Stimulated activated naive CD8-positive, alpha-beta T cell treated with anti-CD3 and anti-CD28 coated beads, Interleukin-15, amount 100 ng/mL, for 72 hours (primary cell): ENCODE results near the gene CHEK1.
A peak's percentile ranks its signal among the peaks of the same experiment; 100 is the strongest.

Source experiments
- ATAC-seq: fragments of 150-1000 bp; cut with Tn5 transposase; 2 replicates; pipeline ENCODE4 v1.10.0; 2021; ENCODE audit warnings: mild to moderate bottlenecking, moderate library complexity
- DNase-seq, 2 donors: peaks; one replicate each; pipeline ENCODE4 v3.0.0; 2021 to 2022
- H3K27ac Mint-ChIP-seq, 2 donors: one replicate each; pipeline ENCODE4 v1.8.0; 2022; ENCODE audit warnings: mild to moderate bottlenecking in 2 of 2, mixed read lengths in 2 of 2, moderate library complexity in 2 of 2
- H3K27me3 Mint-ChIP-seq: one replicate; pipeline ENCODE4 v1.8.0; 2022; ENCODE audit warnings: mixed read lengths
- H3K4me1 Mint-ChIP-seq: one replicate; pipeline ENCODE4 v1.8.0; 2022; ENCODE audit warnings: mild to moderate bottlenecking, mixed read lengths
- H3K4me3 Mint-ChIP-seq, 2 donors: one replicate each; pipeline ENCODE4 v1.8.0; 2022; ENCODE audit warnings: mild to moderate bottlenecking in 2 of 2, mixed read lengths in 2 of 2, moderate library complexity in 1 of 2
- H3K9me3 Mint-ChIP-seq, 2 donors: one replicate each; pipeline ENCODE4 v1.8.0; 2022; ENCODE audit warnings: mixed read lengths in 2 of 2

CHEK1 gene

GRCh38 chr11:125667151-125667550 lies 42.2 kb downstream of the CHEK1 start:
- H3K4me3 Mint-ChIP-seq: no peak overlapping the region
- H3K4me1 Mint-ChIP-seq: no peaks in the 10 kb centered on the region
- no peak overlapping the region for H3K27ac Mint-ChIP-seq
- peaks cover 0 to 7% of the 10 kb centered on the region in 2 donors for H3K9me3 Mint-ChIP-seq
- ATAC-seq: no peak
- no peak for DNase-seq
- H3K27me3 Mint-ChIP-seq: no peaks in the 10 kb centered on the region

GRCh38 chr11:125670172-125670571 lies 45.2 kb downstream of the CHEK1 start:
- no peak for DNase-seq
- ATAC-seq: no peak
- Mint-ChIP-seq H3K27me3 (no peaks in the 10 kb centered on the region), H3K4me3 (no peak overlapping the region), H3K4me1 (no peaks in the 10 kb centered on the region), H3K27ac (no peak overlapping the region), H3K9me3 (peaks cover 0 to 7% of the 10 kb centered on the region in 2 donors)

GRCh38 chr11:125671561-125671960 lies 46.6 kb downstream of the CHEK1 start:
- H3K27me3 Mint-ChIP-seq: no peaks in the 10 kb centered on the region
- H3K27ac Mint-ChIP-seq: no peak overlapping the region
- no peak overlapping the region for H3K4me3 Mint-ChIP-seq
- DNase-seq: no peak
- H3K9me3 Mint-ChIP-seq: peaks cover 0 to 7% of the 10 kb centered on the region in 2 donors
- no peaks in the 10 kb centered on the region for H3K4me1 Mint-ChIP-seq
- no peak for ATAC-seq

GRCh38 chr11:125674210-125674609 lies 49.2 kb downstream of the CHEK1 start:
- Mint-ChIP-seq H3K27me3 (no peaks in the 10 kb centered on the region), H3K4me1 (no peaks in the 10 kb centered on the region), H3K9me3 (no peaks in the 10 kb centered on the region), H3K4me3 (no peak overlapping the region), H3K27ac (no peak overlapping the region)
- DNase-seq (no peak), ATAC-seq (no peak)

- H3K27me3 Mint-ChIP-seq: no peaks in the 10 kb centered on the region
Measured at GRCh38 chr11:125675196-125675595, 50.2 kb downstream of the CHEK1 start.

GRCh38 chr11:125679397-125679796 lies 54.4 kb downstream of the CHEK1 start:
- no peak for DNase-seq
- Mint-ChIP-seq H3K4me1 (no peaks in the 10 kb centered on the region), H3K9me3 (no peaks in the 10 kb centered on the region), H3K4me3 (no peak overlapping the region), H3K27me3 (no peaks in the 10 kb centered on the region), H3K27ac (no peak overlapping the region)
- no peak for ATAC-seq

More at GRCh38 chr11:125675196-125675595, 50.2 kb downstream of the CHEK1 start:
- DNase-seq (no peak), ATAC-seq (no peak)
- no peaks in the 10 kb centered on the region for H3K9me3 Mint-ChIP-seq
- H3K27ac Mint-ChIP-seq: no peak overlapping the region
- H3K4me3 Mint-ChIP-seq: no peak overlapping the region
- no peaks in the 10 kb centered on the region for H3K4me1 Mint-ChIP-seq

GRCh38 chr11:125679837-125680236 lies 54.9 kb downstream of the CHEK1 start:
- Mint-ChIP-seq H3K27me3 (no peaks in the 10 kb centered on the region), H3K27ac (no peak overlapping the region), H3K4me1 (no peaks in the 10 kb centered on the region), H3K9me3 (no peaks in the 10 kb centered on the region), H3K4me3 (no peak overlapping the region)
- DNase-seq: no peak
- ATAC-seq: no peak

GRCh38 chr11:125680747-125681146 lies 55.8 kb downstream of the CHEK1 start, which contains the start of gene ACRV1:
TSS of gene ACRV1 (minus strand) at chr11:125680847. CDS start at chr11:125680780, 67 bp downstream.
- no peak for DNase-seq
- no peaks in the 10 kb centered on the region for H3K27me3 Mint-ChIP-seq
- ATAC-seq: no peak
- no peak within 1 kb of the TSS for H3K4me3 Mint-ChIP-seq
- no peak within 1 kb of the TSS for H3K27ac Mint-ChIP-seq
- no peaks in the 10 kb centered on the region for H3K4me1 Mint-ChIP-seq
- no peaks in the 10 kb centered on the region for H3K9me3 Mint-ChIP-seq

GRCh38 chr11:125685228-125685627 lies 60.3 kb downstream of the CHEK1 start:
- no peak for ATAC-seq
- H3K4me1 Mint-ChIP-seq: no peaks in the 10 kb centered on the region
- H3K9me3 Mint-ChIP-seq: no peaks in the 10 kb centered on the region
- no peak overlapping the region for H3K4me3 Mint-ChIP-seq
- no peaks in the 10 kb centered on the region for H3K27me3 Mint-ChIP-seq
- no peak overlapping the region for H3K27ac Mint-ChIP-seq
- no peak for DNase-seq

GRCh38 chr11:125688066-125688465 lies 63.1 kb downstream of the CHEK1 start:
- H3K27me3 Mint-ChIP-seq: no peaks in the 10 kb centered on the region
- ATAC-seq (no peak), DNase-seq (no peak)
- H3K27ac Mint-ChIP-seq: no peak overlapping the region
- no peaks in the 10 kb centered on the region for H3K4me1 Mint-ChIP-seq
- no peaks in the 10 kb centered on the region for H3K9me3 Mint-ChIP-seq
- no peak overlapping the region for H3K4me3 Mint-ChIP-seq

GRCh38 chr11:125688632-125689031 lies 63.7 kb downstream of the CHEK1 start:
- DNase-seq (no peak), ATAC-seq (no peak)

GRCh38 chr11:125689274-125689859 lies 64.4 kb downstream of the CHEK1 start:
- H3K9me3 Mint-ChIP-seq: no peaks in the 10 kb centered on the region
- no peak for DNase-seq
- no peak for ATAC-seq
- H3K4me1 Mint-ChIP-seq: no peaks in the 10 kb centered on the region
- no peaks in the 10 kb centered on the region for H3K27me3 Mint-ChIP-seq
- no peak overlapping the region for H3K27ac Mint-ChIP-seq
- no peak overlapping the region for H3K4me3 Mint-ChIP-seq

More at GRCh38 chr11:125688632-125689031, 63.7 kb downstream of the CHEK1 start:
- no peaks in the 10 kb centered on the region for H3K4me1 Mint-ChIP-seq
- no peaks in the 10 kb centered on the region for H3K9me3 Mint-ChIP-seq
- H3K27ac Mint-ChIP-seq: peak overlapping the region in 1 of 2 donors; percentile 35
- H3K27me3 Mint-ChIP-seq: no peaks in the 10 kb centered on the region
- no peak overlapping the region for H3K4me3 Mint-ChIP-seq

- no peak for DNase-seq
- no peaks in the 10 kb centered on the region for H3K27me3 Mint-ChIP-seq
- no peak for ATAC-seq
- no peak overlapping the region for H3K4me3 Mint-ChIP-seq
- H3K27ac Mint-ChIP-seq: no peak overlapping the region
- H3K9me3 Mint-ChIP-seq: no peaks in the 10 kb centered on the region
- H3K4me1 Mint-ChIP-seq: no peaks in the 10 kb centered on the region
Measured at GRCh38 chr11:125690006-125690405, 65.0 kb downstream of the CHEK1 start.

GRCh38 chr11:125692887-125693286 lies 67.9 kb downstream of the CHEK1 start:
- no peak for DNase-seq
- no peak for ATAC-seq
- Mint-ChIP-seq H3K27me3 (no peaks in the 10 kb centered on the region), H3K4me1 (no peaks in the 10 kb centered on the region), H3K4me3 (no peak overlapping the region), H3K27ac (no peak overlapping the region), H3K9me3 (no peaks in the 10 kb centered on the region)

- DNase-seq (no peak), ATAC-seq (no peak)
- Mint-ChIP-seq H3K9me3 (no peaks in the 10 kb centered on the region), H3K4me3 (no peak overlapping the region), H3K27ac (no peak overlapping the region), H3K27me3 (peaks cover 13% of the 10 kb centered on the region), H3K4me1 (no peaks in the 10 kb centered on the region)
Measured at GRCh38 chr11:125694951-125695350, 70.0 kb downstream of the CHEK1 start.

GRCh38 chr11:125701018-125701610 lies 76.2 kb downstream of the CHEK1 start:
- no peaks in the 10 kb centered on the region for H3K9me3 Mint-ChIP-seq
- H3K27me3 Mint-ChIP-seq: peaks cover 22% of the 10 kb centered on the region
- no peaks in the 10 kb centered on the region for H3K4me1 Mint-ChIP-seq
- H3K4me3 Mint-ChIP-seq: no peak overlapping the region
- ATAC-seq: no peak
- no peak for DNase-seq
- no peak overlapping the region for H3K27ac Mint-ChIP-seq
